HepG2 (cell line): Measurements from ENCODE around the gene WTAP. TPM values are rescaled to one million over a fixed set of nuclear protein-coding genes. Genes with fewer than 3 reads are reported as not detected.

Source experiments
- HIVEP1 ChIP-seq: sonication (generic); formaldehyde crosslinking; IDR thresholded peaks from 2 replicates; pipeline ENCODE4 v1.4.0; 2020; ENCODE audit warnings: mild to moderate bottlenecking, missing genetic modification reagents
- KDM2A ChIP-seq: sonication (generic); formaldehyde crosslinking; IDR thresholded peaks from 2 replicates; pipeline ENCODE4 v1.4.0; 2020; ENCODE audit warnings: low read depth, missing genetic modification reagents, borderline replicate concordance
- MEF2D ChIP-seq: sonication (generic); formaldehyde crosslinking; IDR thresholded peaks from 2 replicates; pipeline ENCODE4 v1.5.1; 2020; ENCODE audit warnings: mild to moderate bottlenecking, missing genetic modification reagents
- MTF1 ChIP-seq: sonication (generic); formaldehyde crosslinking; IDR thresholded peaks from 2 replicates; pipeline ENCODE4 v1.5.0; 2020; ENCODE audit warnings: missing genetic modification reagents
- MTF2 ChIP-seq: sonication (generic); formaldehyde crosslinking; IDR thresholded peaks from 2 replicates; pipeline ENCODE4 v1.5.0; 2020; ENCODE audit warnings: missing genetic modification reagents, borderline replicate concordance
- NCOA2 ChIP-seq: sonication (generic); formaldehyde crosslinking; IDR thresholded peaks from 2 replicates; pipeline ENCODE4 v1.8.0; 2022; ENCODE audit warnings: inconsistent platforms
- RFXAP ChIP-seq: sonication (generic); formaldehyde crosslinking; IDR thresholded peaks from 2 replicates; pipeline ENCODE4 v1.4.0; 2020; ENCODE audit warnings: missing genetic modification reagents, borderline replicate concordance
- TSC22D2 ChIP-seq: sonication (generic); formaldehyde crosslinking; IDR thresholded peaks from 2 replicates; pipeline ENCODE4 v1.5.1; 2020; ENCODE audit warnings: missing genetic modification reagents, mild to moderate bottlenecking, borderline replicate concordance
- ZBTB7B ChIP-seq: sonication (generic); formaldehyde crosslinking; IDR thresholded peaks from 2 replicates; pipeline ENCODE4 v1.4.0; 2020; ENCODE audit warnings: missing genetic modification reagents
- ZNF354B ChIP-seq: sonication (generic); formaldehyde crosslinking; IDR thresholded peaks from 2 replicates; pipeline ENCODE4 v1.8.0; 2022; ENCODE audit warnings: mild to moderate bottlenecking, missing genetic modification reagents
- polyA plus RNA-seq, 8 experiments: library from polyadenylated mRNA; depleted of rRNA in 3 of 8; stranded (reverse) in 7 of 8; unstranded in 1 of 8; fragments of >200 nt; fragmentation: Illumina TruSeq in 4 of 8; extraction: Trizol in 4 of 8; gene quantifications; 2 replicates each; pipeline versions ENCODE4 v1.2.1 to v1.2.3, GENCODE V29; 2011 to 2016; ENCODE audit warnings: low read depth in 4 of 8, missing spikeins in 1 of 8, mixed read lengths in 1 of 8; ENCODE audit not compliant: insufficient read depth in 1 of 8
- total RNA-seq, 5 experiments: library from RNA; depleted of rRNA; stranded (reverse); fragments of >200 nt; fragmentation: Illumina TruSeq; extraction: Trizol; gene quantifications; 2 replicates each; pipeline ENCODE4 v1.2.3, GENCODE V29; 2016; ENCODE audit warnings: low read depth in 1 of 5
- TF ChIP-seq, protein P1 (sequence below): sonication (generic); formaldehyde crosslinking; IDR thresholded peaks from 2 replicates; pipeline ENCODE4 v1.5.0; 2020; ENCODE audit warnings: mild to moderate bottlenecking, missing genetic modification reagents, borderline replicate concordance
- TF ChIP-seq, protein P2 (sequence below): sonication (generic); formaldehyde crosslinking; IDR thresholded peaks from 2 replicates; pipeline ENCODE4 v1.5.0; 2020; ENCODE audit warnings: missing genetic modification reagents
- TF ChIP-seq, protein P3 (sequence below): sonication (generic); formaldehyde crosslinking; IDR thresholded peaks from 2 replicates; pipeline ENCODE4 v1.8.1; 2023; ENCODE audit warnings: mild to moderate bottlenecking, missing genetic modification reagents
- TF ChIP-seq, protein P4 (sequence below): sonication (generic); formaldehyde crosslinking; IDR thresholded peaks from 2 replicates; pipeline ENCODE4 v1.4.0; 2020; ENCODE audit warnings: missing genetic modification reagents, borderline replicate concordance
- TF ChIP-seq, protein P5 (sequence below): sonication (generic); formaldehyde crosslinking; conservative IDR thresholded peaks from 2 replicates; pipeline ENCODE4 v1.8.1; 2023; ENCODE audit warnings: missing genetic modification reagents
- TF ChIP-seq, protein P6 (sequence below): sonication (generic); formaldehyde crosslinking; IDR thresholded peaks from 2 replicates; pipeline ENCODE4 v1.5.1; 2020; ENCODE audit warnings: missing genetic modification reagents, mild to moderate bottlenecking, borderline replicate concordance

The WTAP gene
- total and polyA plus RNA-seq, 2 of the 13 experiments (the other 11 are each of a cell fraction or from before 2014, with no cell fraction given): 31.6 to 167 TPM

DNA sequence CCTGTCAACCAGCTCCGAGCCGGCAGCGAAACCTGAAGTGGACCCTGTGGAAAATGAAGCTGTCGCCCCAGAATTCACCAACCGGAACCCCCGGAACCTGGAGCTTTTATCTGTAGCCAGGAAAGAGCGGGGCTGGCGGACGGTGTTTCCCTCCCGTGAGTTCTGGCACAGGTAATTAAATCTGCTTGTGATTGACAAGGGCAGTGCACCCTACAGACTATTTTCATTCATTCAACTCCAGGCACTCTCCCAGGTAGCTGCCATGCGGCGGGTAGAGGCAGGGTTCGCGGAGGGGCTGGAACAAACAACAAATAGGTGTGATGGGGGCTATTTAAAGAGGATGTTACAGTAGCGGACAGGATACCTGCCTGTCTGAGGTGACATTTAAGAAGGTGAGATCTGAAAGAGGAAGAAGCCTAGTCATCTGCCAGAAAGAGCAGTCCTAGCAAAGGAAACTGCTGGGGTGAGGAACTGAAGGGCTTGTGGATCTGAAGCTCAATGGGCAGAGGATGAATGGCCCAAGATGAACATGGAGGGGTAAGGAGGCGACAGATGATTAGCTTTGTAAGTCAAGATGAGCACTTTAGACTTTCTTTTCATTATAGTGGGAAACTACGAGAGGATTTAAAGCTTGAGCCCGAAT lies 63.8 kb downstream of the WTAP start (continued):
- TF ChIP-seq, protein P1, sequence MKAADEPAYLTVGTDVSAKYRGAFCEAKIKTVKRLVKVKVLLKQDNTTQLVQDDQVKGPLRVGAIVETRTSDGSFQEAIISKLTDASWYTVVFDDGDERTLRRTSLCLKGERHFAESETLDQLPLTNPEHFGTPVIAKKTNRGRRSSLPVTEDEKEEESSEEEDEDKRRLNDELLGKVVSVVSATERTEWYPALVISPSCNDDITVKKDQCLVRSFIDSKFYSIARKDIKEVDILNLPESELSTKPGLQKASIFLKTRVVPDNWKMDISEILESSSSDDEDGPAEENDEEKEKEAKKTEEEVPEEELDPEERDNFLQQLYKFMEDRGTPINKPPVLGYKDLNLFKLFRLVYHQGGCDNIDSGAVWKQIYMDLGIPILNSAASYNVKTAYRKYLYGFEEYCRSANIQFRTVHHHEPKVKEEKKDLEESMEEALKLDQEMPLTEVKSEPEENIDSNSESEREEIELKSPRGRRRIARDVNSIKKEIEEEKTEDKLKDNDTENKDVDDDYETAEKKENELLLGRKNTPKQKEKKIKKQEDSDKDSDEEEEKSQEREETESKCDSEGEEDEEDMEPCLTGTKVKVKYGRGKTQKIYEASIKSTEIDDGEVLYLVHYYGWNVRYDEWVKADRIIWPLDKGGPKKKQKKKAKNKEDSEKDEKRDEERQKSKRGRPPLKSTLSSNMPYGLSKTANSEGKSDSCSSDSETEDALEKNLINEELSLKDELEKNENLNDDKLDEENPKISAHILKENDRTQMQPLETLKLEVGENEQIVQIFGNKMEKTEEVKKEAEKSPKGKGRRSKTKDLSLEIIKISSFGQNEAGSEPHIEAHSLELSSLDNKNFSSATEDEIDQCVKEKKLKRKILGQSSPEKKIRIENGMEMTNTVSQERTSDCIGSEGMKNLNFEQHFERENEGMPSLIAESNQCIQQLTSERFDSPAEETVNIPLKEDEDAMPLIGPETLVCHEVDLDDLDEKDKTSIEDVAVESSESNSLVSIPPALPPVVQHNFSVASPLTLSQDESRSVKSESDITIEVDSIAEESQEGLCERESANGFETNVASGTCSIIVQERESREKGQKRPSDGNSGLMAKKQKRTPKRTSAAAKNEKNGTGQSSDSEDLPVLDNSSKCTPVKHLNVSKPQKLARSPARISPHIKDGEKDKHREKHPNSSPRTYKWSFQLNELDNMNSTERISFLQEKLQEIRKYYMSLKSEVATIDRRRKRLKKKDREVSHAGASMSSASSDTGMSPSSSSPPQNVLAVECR (CRISPR knock-in tag): no peak
- no peak for TF ChIP-seq ZBTB7B (CRISPR knock-in tag)
- TF ChIP-seq, protein P2, sequence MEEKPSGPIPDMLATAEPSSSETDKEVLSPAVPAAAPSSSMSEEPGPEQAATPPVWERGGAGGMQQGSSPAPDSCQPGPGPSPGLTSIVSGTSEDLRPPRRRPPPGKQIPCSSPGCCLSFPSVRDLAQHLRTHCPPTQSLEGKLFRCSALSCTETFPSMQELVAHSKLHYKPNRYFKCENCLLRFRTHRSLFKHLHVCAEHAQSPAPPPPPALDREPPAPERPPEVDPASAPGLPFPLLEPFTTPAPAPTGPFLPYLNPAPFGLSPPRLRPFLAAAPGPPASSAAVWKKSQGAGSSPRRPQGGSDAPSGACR (CRISPR knock-in tag): 0 out of 2 replicates have a peak, but pooled peaks have one; percentile 47
- TF ChIP-seq, protein P3, sequence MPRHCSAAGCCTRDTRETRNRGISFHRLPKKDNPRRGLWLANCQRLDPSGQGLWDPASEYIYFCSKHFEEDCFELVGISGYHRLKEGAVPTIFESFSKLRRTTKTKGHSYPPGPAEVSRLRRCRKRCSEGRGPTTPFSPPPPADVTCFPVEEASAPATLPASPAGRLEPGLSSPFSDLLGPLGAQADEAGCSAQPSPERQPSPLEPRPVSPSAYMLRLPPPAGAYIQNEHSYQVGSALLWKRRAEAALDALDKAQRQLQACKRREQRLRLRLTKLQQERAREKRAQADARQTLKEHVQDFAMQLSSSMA (CRISPR knock-in tag): no peak
- no peak for TF ChIP-seq TSC22D2
- 0 out of 2 replicates have a peak, but pooled peaks have one; percentile 42 for TF ChIP-seq MTF2 (CRISPR knock-in tag)
- TF ChIP-seq HIVEP1 (CRISPR knock-in tag): no peak
- TF ChIP-seq, protein P4, sequence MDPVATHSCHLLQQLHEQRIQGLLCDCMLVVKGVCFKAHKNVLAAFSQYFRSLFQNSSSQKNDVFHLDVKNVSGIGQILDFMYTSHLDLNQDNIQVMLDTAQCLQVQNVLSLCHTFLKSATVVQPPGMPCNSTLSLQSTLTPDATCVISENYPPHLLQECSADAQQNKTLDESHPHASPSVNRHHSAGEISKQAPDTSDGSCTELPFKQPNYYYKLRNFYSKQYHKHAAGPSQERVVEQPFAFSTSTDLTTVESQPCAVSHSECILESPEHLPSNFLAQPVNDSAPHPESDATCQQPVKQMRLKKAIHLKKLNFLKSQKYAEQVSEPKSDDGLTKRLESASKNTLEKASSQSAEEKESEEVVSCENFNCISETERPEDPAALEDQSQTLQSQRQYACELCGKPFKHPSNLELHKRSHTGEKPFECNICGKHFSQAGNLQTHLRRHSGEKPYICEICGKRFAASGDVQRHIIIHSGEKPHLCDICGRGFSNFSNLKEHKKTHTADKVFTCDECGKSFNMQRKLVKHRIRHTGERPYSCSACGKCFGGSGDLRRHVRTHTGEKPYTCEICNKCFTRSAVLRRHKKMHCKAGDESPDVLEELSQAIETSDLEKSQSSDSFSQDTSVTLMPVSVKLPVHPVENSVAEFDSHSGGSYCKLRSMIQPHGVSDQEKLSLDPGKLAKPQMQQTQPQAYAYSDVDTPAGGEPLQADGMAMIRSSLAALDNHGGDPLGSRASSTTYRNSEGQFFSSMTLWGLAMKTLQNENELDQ (CRISPR knock-in tag): no peak
- TF ChIP-seq KDM2A: 0 out of 2 replicates have a peak, but pooled peaks have one; percentile 9
- TF ChIP-seq MTF1 (CRISPR knock-in tag): no peak
- TF ChIP-seq RFXAP (CRISPR knock-in tag): no peak
- no peak for TF ChIP-seq NCOA2 (CRISPR knock-in tag)
- TF ChIP-seq, protein P5, sequence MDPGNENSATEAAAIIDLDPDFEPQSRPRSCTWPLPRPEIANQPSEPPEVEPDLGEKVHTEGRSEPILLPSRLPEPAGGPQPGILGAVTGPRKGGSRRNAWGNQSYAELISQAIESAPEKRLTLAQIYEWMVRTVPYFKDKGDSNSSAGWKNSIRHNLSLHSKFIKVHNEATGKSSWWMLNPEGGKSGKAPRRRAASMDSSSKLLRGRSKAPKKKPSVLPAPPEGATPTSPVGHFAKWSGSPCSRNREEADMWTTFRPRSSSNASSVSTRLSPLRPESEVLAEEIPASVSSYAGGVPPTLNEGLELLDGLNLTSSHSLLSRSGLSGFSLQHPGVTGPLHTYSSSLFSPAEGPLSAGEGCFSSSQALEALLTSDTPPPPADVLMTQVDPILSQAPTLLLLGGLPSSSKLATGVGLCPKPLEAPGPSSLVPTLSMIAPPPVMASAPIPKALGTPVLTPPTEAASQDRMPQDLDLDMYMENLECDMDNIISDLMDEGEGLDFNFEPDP (CRISPR knock-in tag): 0 out of 2 replicates have a peak, but pooled peaks have one; percentile 84
- no peak for TF ChIP-seq MEF2D (CRISPR knock-in tag)
- TF ChIP-seq, protein P6, sequence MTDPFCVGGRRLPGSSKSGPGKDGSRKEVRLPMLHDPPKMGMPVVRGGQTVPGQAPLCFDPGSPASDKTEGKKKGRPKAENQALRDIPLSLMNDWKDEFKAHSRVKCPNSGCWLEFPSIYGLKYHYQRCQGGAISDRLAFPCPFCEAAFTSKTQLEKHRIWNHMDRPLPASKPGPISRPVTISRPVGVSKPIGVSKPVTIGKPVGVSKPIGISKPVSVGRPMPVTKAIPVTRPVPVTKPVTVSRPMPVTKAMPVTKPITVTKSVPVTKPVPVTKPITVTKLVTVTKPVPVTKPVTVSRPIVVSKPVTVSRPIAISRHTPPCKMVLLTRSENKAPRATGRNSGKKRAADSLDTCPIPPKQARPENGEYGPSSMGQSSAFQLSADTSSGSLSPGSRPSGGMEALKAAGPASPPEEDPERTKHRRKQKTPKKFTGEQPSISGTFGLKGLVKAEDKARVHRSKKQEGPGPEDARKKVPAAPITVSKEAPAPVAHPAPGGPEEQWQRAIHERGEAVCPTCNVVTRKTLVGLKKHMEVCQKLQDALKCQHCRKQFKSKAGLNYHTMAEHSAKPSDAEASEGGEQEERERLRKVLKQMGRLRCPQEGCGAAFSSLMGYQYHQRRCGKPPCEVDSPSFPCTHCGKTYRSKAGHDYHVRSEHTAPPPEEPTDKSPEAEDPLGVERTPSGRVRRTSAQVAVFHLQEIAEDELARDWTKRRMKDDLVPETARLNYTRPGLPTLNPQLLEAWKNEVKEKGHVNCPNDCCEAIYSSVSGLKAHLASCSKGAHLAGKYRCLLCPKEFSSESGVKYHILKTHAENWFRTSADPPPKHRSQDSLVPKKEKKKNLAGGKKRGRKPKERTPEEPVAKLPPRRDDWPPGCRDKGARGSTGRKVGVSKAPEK: no peak
- no peak for TF ChIP-seq ZNF354B (CRISPR knock-in tag)
